OCI-M1 (cell line): ENCODE measurements around the gene ABCA4.

Experiments used
- DNase-seq: peaks from one replicate; lab custom pipeline; 2025; lab: John Stamatoyannopoulos, UW

The ABCA4 gene

GRCh38 chr1:94122201-94122970, 1.4 kb upstream of the ABCA4 start:
- no peak for DNase-seq

GRCh38 chr1:94121411-94121821, 468 bp upstream of the ABCA4 start:
- no peak for DNase-seq

GRCh38 chr1:94120570-94120901, 412 bp downstream of the ABCA4 start:
- no peak for DNase-seq

- DNase-seq: no peak
Measured at GRCh38 chr1:94119796-94120569, 965 bp downstream of the ABCA4 start.

- no peak for DNase-seq
Measured at GRCh38 chr1:94119306-94119705, 1.6 kb downstream of the ABCA4 start.

GRCh38 chr1:94118471-94118870, 2.5 kb downstream of the ABCA4 start:
- DNase-seq: no peak

- no peak for DNase-seq
Measured at GRCh38 chr1:94118013-94118412, 2.9 kb downstream of the ABCA4 start.

GRCh38 chr1:94117259-94117851, 3.6 kb downstream of the ABCA4 start:
- no peak for DNase-seq

GRCh38 chr1:94115900-94116436, 5.0 kb downstream of the ABCA4 start:
- DNase-seq: no peak

- no peak for DNase-seq
Measured at GRCh38 chr1:94115254-94115899, 5.6 kb downstream of the ABCA4 start.

GRCh38 chr1:94113589-94114226, 7.2 kb downstream of the ABCA4 start:
- no peak for DNase-seq

GRCh38 chr1:94111879-94112278, 9.1 kb downstream of the ABCA4 start:
- no peak for DNase-seq

GRCh38 chr1:94110946-94111740, 9.8 kb downstream of the ABCA4 start:
- no peak for DNase-seq

GRCh38 chr1:94110021-94110761, 10.8 kb downstream of the ABCA4 start:
- DNase-seq: no peak

GRCh38 chr1:94109478-94109877, 11.5 kb downstream of the ABCA4 start:
- DNase-seq: no peak

GRCh38 chr1:94107141-94107540, 13.8 kb downstream of the ABCA4 start:
- DNase-seq: no peak

GRCh38 chr1:94106716-94107115, 14.2 kb downstream of the ABCA4 start:
- no peak for DNase-seq

GRCh38 chr1:94105957-94106529, 14.9 kb downstream of the ABCA4 start:
- DNase-seq: peak; percentile 33

GRCh38 chr1:94105581-94105952, 15.4 kb downstream of the ABCA4 start:
- no peak for DNase-seq
